Measurements from ENCODE around the gene STON1. TPM values are rescaled to one million over a fixed set of nuclear protein-coding genes. Genes with fewer than 3 reads are reported as not detected.
A peak's percentile ranks its signal among the peaks of the same experiment; 100 is the strongest.

Gene STON1
- total and polyA plus RNA-seq, 2 of the 4 experiments (the other 2 are of a cell fraction), result 4.0 to 5.7 TPM

DNA sequence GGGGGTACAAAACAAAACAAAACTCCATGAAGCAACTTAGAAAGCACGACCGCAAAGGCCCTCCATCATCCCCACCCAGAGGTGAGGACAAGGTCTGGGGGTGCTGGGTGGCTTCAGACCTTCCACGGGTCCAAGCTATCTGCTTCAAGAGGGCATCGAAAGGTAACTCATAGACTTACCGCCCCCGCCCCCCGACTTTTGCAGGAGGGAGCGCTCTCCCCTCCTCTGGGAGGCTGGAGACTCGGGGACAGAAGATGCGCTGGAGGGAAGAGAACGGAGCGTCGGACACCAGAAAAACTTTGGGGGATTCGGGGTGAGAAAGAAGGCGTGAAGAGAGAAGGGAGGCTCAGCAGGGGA, 300 bp upstream of the STON1 start:
- no TSS peak for BruUV-seq (replicated peaks)
- H2BK5ac ChIP-seq (ENCODE audit: low read depth, low read length, poor library complexity, severe bottlenecking), result no peak overlapping the region
- peak overlapping the region; percentile 96 for H2AFZ ChIP-seq (replicated peaks; ENCODE audit: low read length, poor library complexity)
- no peaks in the 10 kb centered on the region for H3K36me3 ChIP-seq (ENCODE audit: control insufficient read depth, insufficient read depth, low read length)
- ChIA-PET POLR2A (ENCODE audit: unreplicated experiment) (interaction anchor here (0.6 kb wide), 1 partner anchor 10 kb away, joined by 4 read pairs; no protein-coding TSS in a partner anchor), CTCF (no interaction called here)
- H3K9ac ChIP-seq (ENCODE audit: low read depth, low read length), result peak overlapping the region; percentile 66
- H3K4me1 ChIP-seq (ENCODE audit: control insufficient read depth, insufficient read depth, low read length), result peaks cover 12% of the 10 kb centered on the region
- peak overlapping the region; percentile 41; the same call in 1 of the 2 replicates for H2BK120ac ChIP-seq (ENCODE audit: low read depth, low read length)
- H3K14ac ChIP-seq (replicated peaks; ENCODE audit: low read depth, low read length), result 0 out of 2 replicates have a peak overlapping the region, but pooled peaks have one; percentile 12
- peak overlapping the region; percentile 98 for H3K4me2 ChIP-seq (ENCODE audit: low read depth, low read length)
- dilution Hi-C loops (cut with HindIII; ENCODE audit: low sequenced_read_pairs, unreplicated experiment) (no loop called here), intact Hi-C loops (cut with micrococcal nuclease) (loop anchor here (2.0 to 5.0 kb wide), 2 partner anchors 58 to 59 kb away; no protein-coding TSS in a partner anchor), in situ Hi-C loops (cut with MboI; ENCODE audit: low sequenced_read_pairs) (no loop called here)
- peak overlapping the region; percentile 33 for H3K18ac ChIP-seq (ENCODE audit: low read depth, low read length)
- peaks cover 2% of the 10 kb centered on the region; the same call in 1 of the 2 replicates for H3K27me3 ChIP-seq (ENCODE audit: control insufficient read depth, insufficient read depth, low read length)
- H3K56ac ChIP-seq (ENCODE audit: extremely low read depth, insufficient read depth, low read length), result no peak overlapping the region
- TF ChIP-seq RCOR1 (IDR thresholded peaks at IDR 0.05; ENCODE audit: insufficient replicate concordance, low read length), result no peak
- TF ChIP-seq MAZ (IDR thresholded peaks at IDR 0.05; ENCODE audit: borderline replicate concordance, low read depth, low read length), result no peak
- TF ChIP-seq NFE2L2 (IDR thresholded peaks at IDR 0.05; ENCODE audit: low read depth, low read length), result no peak
- no peak for TF ChIP-seq SMC3 (IDR thresholded peaks at IDR 0.05; ENCODE audit: low read depth, low read length)
- TF ChIP-seq, protein P1, sequence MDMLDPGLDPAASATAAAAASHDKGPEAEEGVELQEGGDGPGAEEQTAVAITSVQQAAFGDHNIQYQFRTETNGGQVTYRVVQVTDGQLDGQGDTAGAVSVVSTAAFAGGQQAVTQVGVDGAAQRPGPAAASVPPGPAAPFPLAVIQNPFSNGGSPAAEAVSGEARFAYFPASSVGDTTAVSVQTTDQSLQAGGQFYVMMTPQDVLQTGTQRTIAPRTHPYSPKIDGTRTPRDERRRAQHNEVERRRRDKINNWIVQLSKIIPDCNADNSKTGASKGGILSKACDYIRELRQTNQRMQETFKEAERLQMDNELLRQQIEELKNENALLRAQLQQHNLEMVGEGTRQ (IDR thresholded peaks at IDR 0.05; ENCODE audit: low read depth, low read length), result no peak
- no peak for TF ChIP-seq CEBPB (IDR thresholded peaks at IDR 0.05; ENCODE audit: low read depth, low read length)
- no peak for TF ChIP-seq CHD1 (IDR thresholded peaks at IDR 0.05; ENCODE audit: low read depth, low read length)
- TF ChIP-seq MAFK (IDR thresholded peaks at IDR 0.05; ENCODE audit: low read depth, low read length), result no peak
- no peak for TF ChIP-seq POLR2A (IDR thresholded peaks at IDR 0.05; ENCODE audit: low read depth, low read length)
- TF ChIP-seq RAD21 (IDR thresholded peaks at IDR 0.05; ENCODE audit: low read length), result no peak
- no peak for TF ChIP-seq MXI1 (IDR thresholded peaks at IDR 0.05; ENCODE audit: borderline replicate concordance, low read depth, low read length)
- TF ChIP-seq RFX5 (IDR thresholded peaks at IDR 0.05; ENCODE audit: low read depth, low read length), result no peak
- no peak for TF ChIP-seq ELK1 (IDR thresholded peaks at IDR 0.05; ENCODE audit: borderline replicate concordance, low read depth, low read length)
- TF ChIP-seq, protein P2, sequence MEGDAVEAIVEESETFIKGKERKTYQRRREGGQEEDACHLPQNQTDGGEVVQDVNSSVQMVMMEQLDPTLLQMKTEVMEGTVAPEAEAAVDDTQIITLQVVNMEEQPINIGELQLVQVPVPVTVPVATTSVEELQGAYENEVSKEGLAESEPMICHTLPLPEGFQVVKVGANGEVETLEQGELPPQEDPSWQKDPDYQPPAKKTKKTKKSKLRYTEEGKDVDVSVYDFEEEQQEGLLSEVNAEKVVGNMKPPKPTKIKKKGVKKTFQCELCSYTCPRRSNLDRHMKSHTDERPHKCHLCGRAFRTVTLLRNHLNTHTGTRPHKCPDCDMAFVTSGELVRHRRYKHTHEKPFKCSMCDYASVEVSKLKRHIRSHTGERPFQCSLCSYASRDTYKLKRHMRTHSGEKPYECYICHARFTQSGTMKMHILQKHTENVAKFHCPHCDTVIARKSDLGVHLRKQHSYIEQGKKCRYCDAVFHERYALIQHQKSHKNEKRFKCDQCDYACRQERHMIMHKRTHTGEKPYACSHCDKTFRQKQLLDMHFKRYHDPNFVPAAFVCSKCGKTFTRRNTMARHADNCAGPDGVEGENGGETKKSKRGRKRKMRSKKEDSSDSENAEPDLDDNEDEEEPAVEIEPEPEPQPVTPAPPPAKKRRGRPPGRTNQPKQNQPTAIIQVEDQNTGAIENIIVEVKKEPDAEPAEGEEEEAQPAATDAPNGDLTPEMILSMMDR (conservative IDR thresholded peaks at IDR 0.05; ENCODE audit: low read depth, low read length), result no peak
- no peak for TF ChIP-seq BHLHE40 (IDR thresholded peaks at IDR 0.05; ENCODE audit: low read depth, low read length)
- no peak for TF ChIP-seq FOS (IDR thresholded peaks at IDR 0.05; ENCODE audit: low read depth, low read length)
- no peak overlapping the region for H3K23ac ChIP-seq (ENCODE audit: low read depth, low read length)
- no peak overlapping the region; the same call in 2 of the 3 replicates for H2BK15ac ChIP-seq (ENCODE audit: low read depth, low read length)
- peaks cover 4% of the 10 kb centered on the region; the same call in 1 of the 2 replicates for H4K20me1 ChIP-seq (ENCODE audit: insufficient read depth, low read length)
- WGBS, 2 experiments (ENCODE audit: extremely low coverage in 2 of 2, insufficient read length in 1 of 2), result 0% methylated on average over 1 of the region's 15 CpGs; no CpG with 5 or more reads in 1 of the 2 experiments
- no peak overlapping the region for H2AK5ac ChIP-seq (ENCODE audit: low read depth, low read length)
- H3K4me3 ChIP-seq (ENCODE audit: insufficient read depth, low read depth, low read length), result peak overlapping the region; percentile 64
- H3K79me1 ChIP-seq (ENCODE audit: low read depth in 1 of 2, low read length in 2 of 2), result peaks cover 4 to 22% of the 10 kb centered on the region in 2 experiments; a peak in 3 of 4 replicates
- peak overlapping the region; percentile 54 for H3K27ac ChIP-seq (ENCODE audit: insufficient read depth, low read length)
- 0 out of 2 replicates have a peak overlapping the region, but pooled peaks have one; percentile 52 for H4K91ac ChIP-seq (ENCODE audit: insufficient read depth, low read depth, low read length)
- ATAC-seq (ENCODE audit: low read depth) (peak; percentile 1; the same call in 1 of the 2 replicates), DNase-seq (no peak)
- H2BK20ac ChIP-seq (ENCODE audit: low read depth, low read length), result no peak overlapping the region
- peaks cover 16% of the 10 kb centered on the region for H3K9me1 ChIP-seq (ENCODE audit: insufficient read depth, low read length)
- no peak overlapping the region for H2AK9ac ChIP-seq (replicated peaks; ENCODE audit: low read depth, low read length, poor library complexity)
- H4K5ac ChIP-seq (ENCODE audit: low read depth, low read length), result peak overlapping the region; percentile 36
- H3K9me3 ChIP-seq (ENCODE audit: control insufficient read depth, insufficient read depth, low read length), result no peaks in the 10 kb centered on the region
- H4K8ac ChIP-seq (ENCODE audit: low read depth in 2 of 2, low read length in 2 of 2), result peak overlapping the region; percentile 45 to 75; a peak in 2 of 4 replicates
- H3K4ac ChIP-seq (ENCODE audit: low read depth, low read length), result peak overlapping the region; percentile 82
